Left ventricle myocardium inferior (tissue), 1 donor: ENCODE results near the gene UBQLN1. TPM values are rescaled to one million over a fixed set of nuclear protein-coding genes. Genes with fewer than 3 reads are reported as not detected.
"Not testable (repeated sequence)": the region's sequence is repeated elsewhere in the genome, so short reads cannot be mapped to it uniquely, and the experiment has no call there.

ENCODE experiments used
- DNase-seq: peaks from one replicate; pipeline ENCODE4 v3.0.0-alpha.2; 2020
- H3K27ac ChIP-seq: fragments of 200-600 bp; replicated peaks from 2 replicates; pipeline ENCODE4 v1.8.0; 2021
- H3K27me3 ChIP-seq: fragments of 200-600 bp; 2 replicates; pipeline ENCODE4 v1.8.0; 2021; ENCODE audit warnings: low read depth
- H3K36me3 ChIP-seq: fragments of 200-600 bp; 2 replicates; pipeline ENCODE4 v1.8.0; 2021
- H3K4me1 ChIP-seq: fragments of 200-600 bp; 2 replicates; pipeline ENCODE4 v1.8.0; 2021
- H3K4me3 ChIP-seq: fragments of 200-600 bp; 2 replicates; pipeline ENCODE4 v1.8.0; 2021; ENCODE audit warnings: mild to moderate bottlenecking, moderate library complexity
- H3K9me3 ChIP-seq: fragments of 200-600 bp; replicated peaks from 2 replicates; pipeline ENCODE4 v1.8.0; 2021
- CTCF ChIP-seq: fragments of 200-600 bp; IDR thresholded peaks from 2 replicates; pipeline ENCODE4 v1.8.0; 2021; ENCODE audit warnings: antibody characterized with exemption, mild to moderate bottlenecking, borderline replicate concordance
- intact Hi-C: fragments of 100-400 bp; cut with micrococcal nuclease; formaldehyde crosslinking; loops from one replicate; pipeline ENCODE4 v1.11.0; 2022
- long read RNA-seq: library from polyadenylated mRNA; unstranded; transcript quantifications from one replicate; pipeline ENCODE4 v2.0.0, GENCODE V29; 2021
- total RNA-seq: library from RNA; stranded (reverse); fragmentation: NEBNext Ultra II Directional; extraction: Animal tissue kit (Norgen Biotek cat#: 25700); gene quantifications from one replicate; pipeline ENCODE4 v1.2.1, GENCODE V29; 2021
- donor health status: DM: no; HTN: yes; CAD: no; lungs with severe emphysema.

UBQLN1 gene
- total RNA-seq = 92.8 TPM
- long read RNA-seq, full-length matches to known transcripts = 86 of 95 reads
- long read RNA-seq, partial matches to known transcripts = 3 of 95 reads
- long read RNA-seq, other reads (novel, unspliced or antisense) = 6 of 95 reads

DNA sequence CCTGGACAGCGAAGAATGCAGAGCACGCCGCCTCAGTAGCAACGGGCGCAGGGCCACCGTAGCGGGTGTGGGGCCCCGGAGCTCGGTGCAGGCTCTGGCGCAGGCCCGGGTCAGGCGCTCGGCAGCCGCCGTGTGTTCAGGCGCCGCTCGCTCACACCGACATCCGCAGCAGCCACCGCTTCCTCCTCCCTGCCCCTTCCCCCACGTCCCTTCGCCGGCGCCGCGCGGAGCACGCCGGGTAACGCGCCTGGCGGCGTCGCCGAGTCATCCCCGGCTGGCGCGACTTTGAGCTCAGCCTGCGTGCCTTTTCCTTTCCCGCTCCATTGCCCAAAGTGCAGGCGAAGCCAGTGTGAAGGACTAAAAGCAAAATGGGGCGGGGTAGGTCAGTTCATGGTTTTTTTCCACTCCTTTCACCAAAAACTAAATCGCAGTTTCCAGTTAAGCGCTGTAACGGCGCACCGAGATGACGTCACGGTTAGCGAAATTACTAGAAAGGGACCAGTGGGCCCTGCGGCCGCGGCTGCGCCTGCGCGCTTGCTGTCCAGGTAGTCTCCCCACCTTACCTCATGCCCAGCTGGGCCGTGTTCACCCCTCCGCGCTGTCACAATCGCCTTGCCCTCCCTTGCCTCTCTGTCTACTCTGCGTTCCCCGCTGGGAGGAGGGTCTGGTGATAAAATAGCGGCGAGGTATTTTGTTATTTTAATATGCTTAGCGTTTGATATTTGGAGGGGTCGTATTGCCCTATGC is at the start of gene UBQLN1:
Gene UBQLN1 (minus strand): TSS at position 191 of the 747 bp plus-strand sequence. CDS start 279 bp downstream, outside the sequence.
- Histone ChIP-seq H3K4me3 (peak within 1 kb of the TSS; percentile 97), H3K4me1 (peaks cover 57% of the 10 kb centered on the region), H3K27ac (peak within 1 kb of the TSS; percentile 100), H3K27me3 (no peaks in the 10 kb centered on the region), H3K9me3 (no peaks in the 10 kb centered on the region), H3K36me3 (no peaks in the 10 kb centered on the region)
- peak; percentile 94 for DNase-seq
- intact Hi-C loops = no loop called here
- TF ChIP-seq CTCF = no peak

GRCh38 chr9:83754383-83754977 is 46.7 kb upstream of the UBQLN1 start:
- H3K9me3 ChIP-seq = no peaks in the 10 kb centered on the region
- H3K27ac ChIP-seq = no peak overlapping the region
- TF ChIP-seq CTCF = no peak
- intact Hi-C loops = no loop called here
- no peak overlapping the region for H3K4me3 ChIP-seq
- DNase-seq = no peak
- H3K4me1 ChIP-seq = no peaks in the 10 kb centered on the region
- H3K36me3 ChIP-seq = peaks cover 21% of the 10 kb centered on the region
- H3K27me3 ChIP-seq = no peaks in the 10 kb centered on the region

DNA sequence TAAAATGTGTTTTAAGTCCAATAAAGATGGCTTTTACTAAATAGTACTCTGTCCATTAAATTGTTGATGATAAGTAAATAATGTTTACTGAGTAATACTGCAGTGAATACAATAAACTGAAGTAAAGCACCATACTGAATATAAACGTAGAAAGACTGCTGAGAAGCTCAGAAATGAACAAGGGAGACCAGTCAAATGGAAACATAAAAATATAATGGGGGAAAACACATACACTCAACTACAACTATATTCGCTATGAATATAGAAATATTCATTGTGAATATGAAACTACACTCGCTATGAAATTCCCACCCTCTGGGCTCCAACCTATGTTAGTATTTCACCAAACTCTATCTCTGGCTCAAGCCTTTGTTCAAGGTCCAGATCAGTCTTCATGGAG is 41.9 kb upstream of the UBQLN1 start:
- no peaks in the 10 kb centered on the region for H3K27me3 ChIP-seq
- peaks cover 21% of the 10 kb centered on the region for H3K36me3 ChIP-seq
- TF ChIP-seq CTCF = no peak
- no peak for DNase-seq
- intact Hi-C loops = no loop called here
- no peaks in the 10 kb centered on the region for H3K9me3 ChIP-seq
- H3K4me3 ChIP-seq = no peak overlapping the region
- no peaks in the 10 kb centered on the region for H3K4me1 ChIP-seq
- H3K27ac ChIP-seq = no peak overlapping the region

DNA sequence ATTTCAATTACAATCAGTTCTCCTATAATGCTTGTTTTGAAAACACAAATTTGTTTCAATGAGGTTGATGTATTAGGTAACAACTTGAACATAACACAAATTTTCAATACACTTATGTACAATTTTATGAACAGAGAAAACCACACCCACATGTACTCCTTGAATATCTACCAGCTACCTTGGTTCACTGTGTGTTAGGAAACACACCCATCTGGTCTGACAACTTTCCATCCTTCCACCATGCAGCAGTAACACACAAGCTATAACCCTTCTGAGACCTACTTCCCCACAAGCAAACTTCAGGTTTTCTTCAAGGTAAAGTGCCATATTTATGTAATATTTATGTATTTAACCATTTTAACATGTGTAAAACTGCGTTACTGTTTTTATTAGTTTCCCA is 36.4 kb upstream of the UBQLN1 start:
- peaks cover 28% of the 10 kb centered on the region for H3K36me3 ChIP-seq
- no peaks in the 10 kb centered on the region for H3K27me3 ChIP-seq
- H3K4me1 ChIP-seq = no peaks in the 10 kb centered on the region
- H3K27ac ChIP-seq = no peak overlapping the region
- no peak overlapping the region for H3K4me3 ChIP-seq
- intact Hi-C loops = no loop called here
- H3K9me3 ChIP-seq = no peaks in the 10 kb centered on the region
- no peak for DNase-seq
- no peak for TF ChIP-seq CTCF

- peaks cover 17% of the 10 kb centered on the region for H3K9me3 ChIP-seq
- H3K4me3 ChIP-seq = no peak overlapping the region
- no peak for DNase-seq
- no peak for TF ChIP-seq CTCF
- H3K4me1 ChIP-seq = no peaks in the 10 kb centered on the region
- no peak overlapping the region for H3K27ac ChIP-seq
- H3K27me3 ChIP-seq = no peaks in the 10 kb centered on the region
- intact Hi-C loops = no loop called here
- H3K36me3 ChIP-seq = peaks cover 7% of the 10 kb centered on the region
Measured at GRCh38 chr9:83733739-83734138, 26.0 kb upstream of the UBQLN1 start.

DNA sequence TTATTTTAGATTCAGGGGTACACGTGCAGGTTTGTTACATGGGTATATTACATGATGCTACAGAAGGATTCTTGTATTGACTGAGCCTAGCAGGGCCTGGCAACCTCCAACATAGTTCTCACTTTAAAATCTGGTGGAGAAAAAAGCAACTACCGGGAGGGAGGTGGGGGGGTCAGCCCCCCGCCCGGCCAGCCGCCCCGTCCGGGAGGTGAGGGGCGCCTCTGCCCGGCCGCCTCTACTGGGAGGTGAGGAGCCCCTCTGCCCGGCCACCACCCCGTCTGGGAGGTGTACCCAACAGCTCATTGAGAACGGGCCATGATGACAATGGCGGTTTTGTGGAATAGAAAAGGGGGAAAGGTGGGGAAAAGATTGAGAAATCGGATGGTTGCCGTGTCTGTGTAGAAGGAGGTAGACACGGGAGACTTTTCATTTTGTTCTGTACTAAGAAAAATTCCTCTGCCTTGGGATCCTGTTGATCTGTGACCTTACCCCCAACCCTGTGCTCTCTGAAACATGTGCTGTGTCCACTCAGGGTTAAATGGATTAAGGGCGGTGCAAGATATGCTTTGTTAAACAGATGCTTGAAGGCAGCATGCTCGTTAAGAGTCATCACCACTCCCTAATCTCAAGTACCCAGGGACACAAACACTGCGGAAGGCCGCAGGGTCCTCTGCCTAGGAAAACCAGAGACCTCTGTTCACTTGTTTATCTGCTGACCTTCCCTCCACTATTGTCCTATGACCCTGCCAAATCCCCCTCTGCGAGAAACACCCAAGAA is 21.0 kb upstream of the UBQLN1 start:
- peaks cover 13% of the 10 kb centered on the region for H3K9me3 ChIP-seq
- H3K36me3 ChIP-seq, H3K4me3 ChIP-seq, H3K27ac ChIP-seq, H3K27me3 ChIP-seq, intact Hi-C loops, DNase-seq, H3K4me1 ChIP-seq: not testable (repeated sequence)
